Measurements from ENCODE around the gene ETF1. TPM values are rescaled to one million over a fixed set of nuclear protein-coding genes. Genes with fewer than 3 reads are reported as not detected.

ETF1 gene
- total and polyA plus RNA-seq, 9 of the 15 experiments (the other 6 are each of a cell fraction or from before 2014, with no cell fraction given), result 53.7 to 209 (median 164) TPM

DNA sequence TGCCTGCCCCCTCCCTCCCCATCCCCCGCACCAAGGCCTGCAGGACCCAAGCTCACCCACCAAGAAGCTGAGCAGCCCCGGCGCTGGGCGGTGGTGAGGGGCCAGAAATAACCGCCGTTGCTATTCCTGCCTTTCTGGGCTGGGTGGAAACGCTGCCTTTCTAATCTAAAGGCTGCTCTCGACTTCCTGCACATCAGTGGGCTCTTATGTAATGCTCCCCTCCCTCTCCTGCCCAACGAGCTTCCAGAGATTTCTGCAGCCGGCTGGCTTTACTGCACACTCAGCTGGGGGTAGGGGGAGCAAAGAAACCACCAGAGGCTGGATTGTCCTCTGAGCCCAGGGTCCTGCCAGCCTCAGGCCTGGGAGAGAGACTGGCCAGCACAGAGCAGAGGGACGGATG, 84.7 kb downstream of the ETF1 start:
- intact Hi-C loops (cut with micrococcal nuclease), result loop anchor here (10.0 kb wide), 1 partner anchor 176 kb away; no protein-coding TSS in a partner anchor
- Histone ChIP-seq H3K36me3 (ENCODE audit: control insufficient read depth, insufficient read depth, low read length) (no peaks in the 10 kb centered on the region), H3K4me3 (no peak overlapping the region), H3K27ac (ENCODE audit: extremely low read depth, low read depth, low read length) (no peak overlapping the region), H3K9me1 (ENCODE audit: control insufficient read depth, insufficient read depth, low read length) (no peaks in the 10 kb centered on the region), H3K27me3 (ENCODE audit: control insufficient read depth in 2 of 2, insufficient read depth in 2 of 2, low read length in 2 of 2) (no peaks in the 10 kb centered on the region), H3K79me2 (ENCODE audit: control insufficient read depth, insufficient read depth, low read length) (no peaks in the 10 kb centered on the region), H3K9me3 (replicated peaks; ENCODE audit: control insufficient read depth, insufficient read depth, low read depth, low read length) (no peaks in the 10 kb centered on the region), H3K4me1 (replicated peaks in 1 of 2; ENCODE audit: control insufficient read depth in 2 of 2, insufficient read depth in 2 of 2, low read length in 2 of 2) (peaks cover 20 to 38% of the 10 kb centered on the region in 2 experiments), H3K4me2 (ENCODE audit: insufficient read depth, low read length) (no peak overlapping the region), H2AFZ (ENCODE audit: low read depth, low read length) (no peak overlapping the region), H4K20me1 (replicated peaks; ENCODE audit: control insufficient read depth, insufficient read depth, low read length) (no peaks in the 10 kb centered on the region), H3K9ac (ENCODE audit: insufficient read depth in 1 of 2, low read depth in 2 of 2, low read length in 2 of 2) (peak overlapping the region in 1 of 2 experiments; percentile 78; a peak in 2 of 4 replicates)
- BruUV-seq (replicated peaks), result no TSS peak
- no peak for FAIRE-seq
- no peak for ATAC-seq
- no peak for DNase-seq (ENCODE audit: extremely low read depth in 1 of 4, low spot score in 3 of 4)
- in situ Hi-C loops (cut with MboI), result no loop called here
- TF ChIP-seq FOS (IDR thresholded peaks at IDR 0.05; ENCODE audit: extremely low read depth, insufficient read length), result no peak
- TF ChIP-seq SETDB1 (IDR thresholded peaks at IDR 0.05; ENCODE audit: low read length), result no peak
- TF ChIP-seq GTF2E2 (tag; IDR thresholded peaks at IDR 0.05), result no peak
- no peak for TF ChIP-seq RB1 (IDR thresholded peaks at IDR 0.05; ENCODE audit: low read depth)
- TF ChIP-seq LARP7 (IDR thresholded peaks at IDR 0.05), result no peak
- TF ChIP-seq, protein P1, sequence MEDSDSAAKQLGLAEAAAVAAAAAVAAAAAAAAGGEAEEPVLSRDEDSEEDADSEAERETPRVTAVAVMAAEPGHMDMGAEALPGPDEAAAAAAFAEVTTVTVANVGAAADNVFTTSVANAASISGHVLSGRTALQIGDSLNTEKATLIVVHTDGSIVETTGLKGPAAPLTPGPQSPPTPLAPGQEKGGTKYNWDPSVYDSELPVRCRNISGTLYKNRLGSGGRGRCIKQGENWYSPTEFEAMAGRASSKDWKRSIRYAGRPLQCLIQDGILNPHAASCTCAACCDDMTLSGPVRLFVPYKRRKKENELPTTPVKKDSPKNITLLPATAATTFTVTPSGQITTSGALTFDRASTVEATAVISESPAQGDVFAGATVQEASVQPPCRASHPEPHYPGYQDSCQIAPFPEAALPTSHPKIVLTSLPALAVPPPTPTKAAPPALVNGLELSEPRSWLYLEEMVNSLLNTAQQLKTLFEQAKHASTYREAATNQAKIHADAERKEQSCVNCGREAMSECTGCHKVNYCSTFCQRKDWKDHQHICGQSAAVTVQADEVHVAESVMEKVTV (CRISPR knock-in tag; IDR thresholded peaks at IDR 0.05), result no peak
- no peak for TF ChIP-seq ZNF41 (CRISPR knock-in tag; conservative IDR thresholded peaks at IDR 0.05)
- TF ChIP-seq, protein P2, sequence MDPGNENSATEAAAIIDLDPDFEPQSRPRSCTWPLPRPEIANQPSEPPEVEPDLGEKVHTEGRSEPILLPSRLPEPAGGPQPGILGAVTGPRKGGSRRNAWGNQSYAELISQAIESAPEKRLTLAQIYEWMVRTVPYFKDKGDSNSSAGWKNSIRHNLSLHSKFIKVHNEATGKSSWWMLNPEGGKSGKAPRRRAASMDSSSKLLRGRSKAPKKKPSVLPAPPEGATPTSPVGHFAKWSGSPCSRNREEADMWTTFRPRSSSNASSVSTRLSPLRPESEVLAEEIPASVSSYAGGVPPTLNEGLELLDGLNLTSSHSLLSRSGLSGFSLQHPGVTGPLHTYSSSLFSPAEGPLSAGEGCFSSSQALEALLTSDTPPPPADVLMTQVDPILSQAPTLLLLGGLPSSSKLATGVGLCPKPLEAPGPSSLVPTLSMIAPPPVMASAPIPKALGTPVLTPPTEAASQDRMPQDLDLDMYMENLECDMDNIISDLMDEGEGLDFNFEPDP (CRISPR knock-in tag; IDR thresholded peaks at IDR 0.05), result no peak
- TF ChIP-seq ZNF764 (CRISPR knock-in tag; IDR thresholded peaks at IDR 0.05; ENCODE audit: low read depth), result no peak
- TF ChIP-seq SP1 (CRISPR knock-in tag; IDR thresholded peaks at IDR 0.05), result no peak
- TF ChIP-seq, protein P3, sequence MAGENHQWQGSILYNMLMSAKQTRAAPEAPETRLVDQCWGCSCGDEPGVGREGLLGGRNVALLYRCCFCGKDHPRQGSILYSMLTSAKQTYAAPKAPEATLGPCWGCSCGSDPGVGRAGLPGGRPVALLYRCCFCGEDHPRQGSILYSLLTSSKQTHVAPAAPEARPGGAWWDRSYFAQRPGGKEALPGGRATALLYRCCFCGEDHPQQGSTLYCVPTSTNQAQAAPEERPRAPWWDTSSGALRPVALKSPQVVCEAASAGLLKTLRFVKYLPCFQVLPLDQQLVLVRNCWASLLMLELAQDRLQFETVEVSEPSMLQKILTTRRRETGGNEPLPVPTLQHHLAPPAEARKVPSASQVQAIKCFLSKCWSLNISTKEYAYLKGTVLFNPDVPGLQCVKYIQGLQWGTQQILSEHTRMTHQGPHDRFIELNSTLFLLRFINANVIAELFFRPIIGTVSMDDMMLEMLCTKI (IDR thresholded peaks at IDR 0.05; ENCODE audit: partially characterized antibody), result no peak
- TF ChIP-seq, protein P4, sequence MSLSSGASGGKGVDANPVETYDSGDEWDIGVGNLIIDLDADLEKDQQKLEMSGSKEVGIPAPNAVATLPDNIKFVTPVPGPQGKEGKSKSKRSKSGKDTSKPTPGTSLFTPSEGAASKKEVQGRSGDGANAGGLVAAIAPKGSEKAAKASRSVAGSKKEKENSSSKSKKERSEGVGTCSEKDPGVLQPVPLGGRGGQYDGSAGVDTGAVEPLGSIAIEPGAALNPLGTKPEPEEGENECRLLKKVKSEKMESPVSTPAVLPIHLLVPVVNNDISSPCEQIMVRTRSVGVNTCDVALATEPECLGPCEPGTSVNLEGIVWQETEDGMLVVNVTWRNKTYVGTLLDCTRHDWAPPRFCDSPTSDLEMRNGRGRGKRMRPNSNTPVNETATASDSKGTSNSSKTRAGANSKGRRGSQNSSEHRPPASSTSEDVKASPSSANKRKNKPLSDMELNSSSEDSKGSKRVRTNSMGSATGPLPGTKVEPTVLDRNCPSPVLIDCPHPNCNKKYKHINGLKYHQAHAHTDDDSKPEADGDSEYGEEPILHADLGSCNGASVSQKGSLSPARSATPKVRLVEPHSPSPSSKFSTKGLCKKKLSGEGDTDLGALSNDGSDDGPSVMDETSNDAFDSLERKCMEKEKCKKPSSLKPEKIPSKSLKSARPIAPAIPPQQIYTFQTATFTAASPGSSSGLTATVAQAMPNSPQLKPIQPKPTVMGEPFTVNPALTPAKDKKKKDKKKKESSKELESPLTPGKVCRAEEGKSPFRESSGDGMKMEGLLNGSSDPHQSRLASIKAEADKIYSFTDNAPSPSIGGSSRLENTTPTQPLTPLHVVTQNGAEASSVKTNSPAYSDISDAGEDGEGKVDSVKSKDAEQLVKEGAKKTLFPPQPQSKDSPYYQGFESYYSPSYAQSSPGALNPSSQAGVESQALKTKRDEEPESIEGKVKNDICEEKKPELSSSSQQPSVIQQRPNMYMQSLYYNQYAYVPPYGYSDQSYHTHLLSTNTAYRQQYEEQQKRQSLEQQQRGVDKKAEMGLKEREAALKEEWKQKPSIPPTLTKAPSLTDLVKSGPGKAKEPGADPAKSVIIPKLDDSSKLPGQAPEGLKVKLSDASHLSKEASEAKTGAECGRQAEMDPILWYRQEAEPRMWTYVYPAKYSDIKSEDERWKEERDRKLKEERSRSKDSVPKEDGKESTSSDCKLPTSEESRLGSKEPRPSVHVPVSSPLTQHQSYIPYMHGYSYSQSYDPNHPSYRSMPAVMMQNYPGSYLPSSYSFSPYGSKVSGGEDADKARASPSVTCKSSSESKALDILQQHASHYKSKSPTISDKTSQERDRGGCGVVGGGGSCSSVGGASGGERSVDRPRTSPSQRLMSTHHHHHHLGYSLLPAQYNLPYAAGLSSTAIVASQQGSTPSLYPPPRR (CRISPR knock-in tag; IDR thresholded peaks at IDR 0.05; ENCODE audit: borderline replicate concordance), result no peak
- no peak for TF ChIP-seq NUFIP1 (IDR thresholded peaks at IDR 0.05; ENCODE audit: partially characterized antibody)
- TF ChIP-seq PHB (CRISPR knock-in tag; IDR thresholded peaks at IDR 0.05), result no peak
- ChIA-PET POLR2A (interaction anchor here (0.6 to 3.4 kb wide), 2 partner anchors 46 to 85 kb away, joined by 3 to 26 read pairs; partner anchors contain the start of gene ETF1), CTCF (ENCODE audit: low intra/inter-chr PET ratio) (no interaction called here)
- WGBS (ENCODE audit: insufficient coverage, low coverage, missing lambda C conversion rate), result 38% methylated on average over 8 of the region's 11 CpGs
